MCF 10A (cell line): ENCODE measurements around the gene NOL4L. TPM values are rescaled to one million over a fixed set of nuclear protein-coding genes. Genes with fewer than 3 reads are reported as not detected.

Source experiments
- BruUV-seq: library from RNA; stranded (reverse); fragments of 400-500 nt; replicated peaks from 2 replicates; lab custom pipeline; 2021; lab: Mats Ljungman, UMichigan
- CTCF ChIA-PET: fragments of 300-600 bp; sonication (Branson Sonifier 250); formaldehyde crosslinking; extraction: SDS; loops from one replicate; lab custom pipeline; 2021; ENCODE audit warnings: antibody characterized with exemption, inconsistent platforms; lab: Yijun Ruan, JAX
- POLR2A ChIA-PET: fragments of 300-600, 350-650 bp; sonication (Branson Sonifier 250); formaldehyde crosslinking; extraction: SDS; loops from one replicate; lab custom pipeline; 2020; ENCODE audit warnings: antibody characterized with exemption, inconsistent platforms; lab: Yijun Ruan, JAX
- DNase-seq: peaks from one replicate; pipeline ENCODE4 v3.0.0-alpha.2; 2018; ENCODE audit not compliant: unreplicated experiment
- H3K27ac Mint-ChIP-seq: one replicate; pipeline ENCODE4 v1.8.0; 2022; ENCODE audit warnings: mild to moderate bottlenecking, low read depth, mixed read lengths; ENCODE audit not compliant: unreplicated experiment
- H3K27me3 Mint-ChIP-seq: one replicate; pipeline ENCODE4 v1.8.0; 2022; ENCODE audit warnings: mixed read lengths; ENCODE audit not compliant: insufficient read depth, unreplicated experiment
- H3K36me3 Mint-ChIP-seq: one replicate; pipeline ENCODE4 v1.8.0; 2022; ENCODE audit warnings: mild to moderate bottlenecking, moderate library complexity, mixed read lengths; ENCODE audit not compliant: insufficient read depth, unreplicated experiment
- H3K4me1 Mint-ChIP-seq: one replicate; pipeline ENCODE4 v1.8.0; 2022; ENCODE audit warnings: mixed read lengths; ENCODE audit not compliant: insufficient read depth, unreplicated experiment
- H3K4me3 Mint-ChIP-seq: one replicate; pipeline ENCODE4 v1.8.0; 2022; ENCODE audit warnings: mild to moderate bottlenecking, moderate library complexity, mixed read lengths; ENCODE audit not compliant: unreplicated experiment
- H3K9me3 Mint-ChIP-seq: one replicate; pipeline ENCODE4 v1.8.0; 2022; ENCODE audit warnings: mixed read lengths; ENCODE audit not compliant: unreplicated experiment
- intact Hi-C: fragments of 100-400 bp; cut with micrococcal nuclease; formaldehyde crosslinking; loops from 2 replicates; pipeline ENCODE4 v1.14.1; 2022
- total RNA-seq: library from RNA; stranded (reverse); gene quantifications from 2 replicates; pipeline ENCODE4 v1.2.3, GENCODE V29; 2022
- TF ChIP-seq, protein P1 (sequence below): fragments of 200-600 bp; IDR thresholded peaks from one replicate; pipeline ENCODE4 v1.8.0; 2022; ENCODE audit warnings: antibody characterized with exemption, mild to moderate bottlenecking; ENCODE audit not compliant: unreplicated experiment

NOL4L gene
- total RNA-seq, 1 experiment from 2014 or later: 3.3 TPM

DNA sequence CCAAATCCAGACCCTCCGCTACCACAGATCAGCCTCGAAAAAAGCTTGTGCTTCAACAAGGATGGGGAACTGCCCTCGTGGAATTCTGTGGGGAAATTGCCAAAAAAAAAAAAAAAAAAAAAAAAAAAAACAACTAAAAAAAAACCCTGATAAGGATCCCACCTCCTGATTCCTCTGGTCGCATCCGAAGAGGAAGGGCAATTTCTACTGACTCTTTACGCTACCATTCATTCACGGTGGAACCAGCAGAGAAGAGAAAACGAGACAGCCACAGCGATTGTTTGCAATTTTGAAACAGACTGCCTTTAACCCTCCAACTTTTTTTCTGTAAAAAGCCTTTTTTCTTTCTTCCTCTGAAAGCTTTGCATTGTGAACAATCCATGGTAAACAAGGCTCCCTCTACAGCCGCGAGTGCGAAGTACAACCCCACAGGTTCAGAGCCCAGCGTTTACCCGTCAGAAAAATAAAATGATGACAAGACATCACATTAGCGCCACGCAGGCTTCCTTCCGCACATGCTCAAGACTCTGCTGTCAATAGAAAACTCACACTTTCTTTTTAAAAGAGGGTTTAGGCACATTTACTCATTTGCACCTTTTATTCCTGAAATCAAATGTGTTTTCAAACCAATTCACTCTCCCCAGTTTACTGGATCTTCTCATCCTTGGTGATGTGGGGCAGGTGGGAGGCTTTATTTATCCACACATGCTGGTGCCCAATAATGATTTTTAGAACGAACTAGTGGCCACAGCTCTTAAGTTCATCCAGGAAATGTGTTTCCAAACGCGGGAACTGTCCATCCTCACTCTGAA lies 100.0 kb downstream of the NOL4L start:
- Mint-ChIP-seq H3K4me3 (peak overlapping the region; percentile 75), H3K9me3 (no peaks in the 10 kb centered on the region), H3K36me3 (no peaks in the 10 kb centered on the region), H3K27me3 (peaks cover 37% of the 10 kb centered on the region), H3K27ac (no peak overlapping the region), H3K4me1 (peaks cover 8% of the 10 kb centered on the region)
- ChIA-PET POLR2A (interaction anchor here (0.6 to 1.7 kb wide), 7 partner anchors 13 to 283 kb away, joined by 3 to 7 read pairs (median 3); no protein-coding TSS in a partner anchor), CTCF (interaction anchor here (0.5 to 2.1 kb wide), 20 partner anchors 9 to 314 kb away, joined by 3 to 10 read pairs (median 3); no protein-coding TSS in a partner anchor)
- peak; percentile 79 for DNase-seq
- TF ChIP-seq, protein P1, sequence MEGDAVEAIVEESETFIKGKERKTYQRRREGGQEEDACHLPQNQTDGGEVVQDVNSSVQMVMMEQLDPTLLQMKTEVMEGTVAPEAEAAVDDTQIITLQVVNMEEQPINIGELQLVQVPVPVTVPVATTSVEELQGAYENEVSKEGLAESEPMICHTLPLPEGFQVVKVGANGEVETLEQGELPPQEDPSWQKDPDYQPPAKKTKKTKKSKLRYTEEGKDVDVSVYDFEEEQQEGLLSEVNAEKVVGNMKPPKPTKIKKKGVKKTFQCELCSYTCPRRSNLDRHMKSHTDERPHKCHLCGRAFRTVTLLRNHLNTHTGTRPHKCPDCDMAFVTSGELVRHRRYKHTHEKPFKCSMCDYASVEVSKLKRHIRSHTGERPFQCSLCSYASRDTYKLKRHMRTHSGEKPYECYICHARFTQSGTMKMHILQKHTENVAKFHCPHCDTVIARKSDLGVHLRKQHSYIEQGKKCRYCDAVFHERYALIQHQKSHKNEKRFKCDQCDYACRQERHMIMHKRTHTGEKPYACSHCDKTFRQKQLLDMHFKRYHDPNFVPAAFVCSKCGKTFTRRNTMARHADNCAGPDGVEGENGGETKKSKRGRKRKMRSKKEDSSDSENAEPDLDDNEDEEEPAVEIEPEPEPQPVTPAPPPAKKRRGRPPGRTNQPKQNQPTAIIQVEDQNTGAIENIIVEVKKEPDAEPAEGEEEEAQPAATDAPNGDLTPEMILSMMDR: peak; percentile 87
- no TSS peak for BruUV-seq
- intact Hi-C loops: loop anchor here (2.0 to 5.0 kb wide), 2 partner anchors 148 to 278 kb away; partner anchors contain the start of genes PLAGL2 and POFUT1

DNA sequence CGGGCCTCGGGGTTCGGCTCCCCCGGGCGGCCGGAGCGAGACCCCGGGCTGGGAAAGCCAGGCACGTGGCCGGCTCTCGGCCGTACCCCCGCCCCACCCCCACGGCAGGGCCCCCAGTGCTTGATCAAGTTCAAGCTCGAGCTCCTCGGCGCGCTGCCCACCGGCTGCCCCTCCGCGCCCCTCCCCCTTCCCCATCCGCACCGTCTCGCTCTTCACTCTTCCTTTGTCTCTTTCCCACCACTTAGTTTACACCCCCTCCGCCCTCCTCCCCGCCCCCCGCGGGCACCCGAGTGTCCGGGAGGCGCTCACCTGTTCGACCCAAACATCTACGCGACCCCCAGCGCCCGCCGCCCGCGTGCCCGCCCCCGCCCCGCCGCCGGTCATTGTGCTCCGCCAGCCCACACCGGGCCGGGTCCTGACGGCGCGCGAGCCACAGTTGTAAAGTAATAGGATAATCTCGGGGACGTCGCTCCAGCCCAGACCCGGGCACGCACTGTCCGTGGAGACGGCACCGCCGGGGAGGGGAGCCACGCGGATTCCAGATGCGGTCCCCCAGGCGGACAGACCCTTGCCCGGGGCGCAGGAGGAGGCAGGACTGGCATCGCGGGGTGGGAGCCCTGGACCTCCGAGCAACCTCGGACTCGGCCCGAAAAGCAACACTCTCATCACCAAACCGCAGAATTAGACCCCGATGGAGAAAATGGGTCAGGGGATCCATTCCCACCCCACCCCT lies 100.7 kb downstream of the NOL4L start:
- TF ChIP-seq, protein P1: no peak
- no TSS peak for BruUV-seq
- ChIA-PET CTCF (interaction anchor here (0.5 to 2.1 kb wide), 10 partner anchors 8 to 315 kb away, joined by 3 to 10 read pairs (median 3); no protein-coding TSS in a partner anchor), POLR2A (interaction anchor here (0.6 to 1.7 kb wide), 8 partner anchors 12 to 316 kb away, joined by 3 to 7 read pairs (median 3); no protein-coding TSS in a partner anchor)
- Mint-ChIP-seq H3K27me3 (peaks cover 37% of the 10 kb centered on the region), H3K4me1 (peaks cover 8% of the 10 kb centered on the region), H3K36me3 (no peaks in the 10 kb centered on the region), H3K9me3 (no peaks in the 10 kb centered on the region), H3K4me3 (peak overlapping the region; percentile 75), H3K27ac (no peak overlapping the region)
- peak; percentile 8 for DNase-seq
- intact Hi-C loops: loop anchor here (2.0 kb wide), 1 partner anchor 278 kb away; the partner anchor contains the start of genes PLAGL2 and POFUT1

DNA sequence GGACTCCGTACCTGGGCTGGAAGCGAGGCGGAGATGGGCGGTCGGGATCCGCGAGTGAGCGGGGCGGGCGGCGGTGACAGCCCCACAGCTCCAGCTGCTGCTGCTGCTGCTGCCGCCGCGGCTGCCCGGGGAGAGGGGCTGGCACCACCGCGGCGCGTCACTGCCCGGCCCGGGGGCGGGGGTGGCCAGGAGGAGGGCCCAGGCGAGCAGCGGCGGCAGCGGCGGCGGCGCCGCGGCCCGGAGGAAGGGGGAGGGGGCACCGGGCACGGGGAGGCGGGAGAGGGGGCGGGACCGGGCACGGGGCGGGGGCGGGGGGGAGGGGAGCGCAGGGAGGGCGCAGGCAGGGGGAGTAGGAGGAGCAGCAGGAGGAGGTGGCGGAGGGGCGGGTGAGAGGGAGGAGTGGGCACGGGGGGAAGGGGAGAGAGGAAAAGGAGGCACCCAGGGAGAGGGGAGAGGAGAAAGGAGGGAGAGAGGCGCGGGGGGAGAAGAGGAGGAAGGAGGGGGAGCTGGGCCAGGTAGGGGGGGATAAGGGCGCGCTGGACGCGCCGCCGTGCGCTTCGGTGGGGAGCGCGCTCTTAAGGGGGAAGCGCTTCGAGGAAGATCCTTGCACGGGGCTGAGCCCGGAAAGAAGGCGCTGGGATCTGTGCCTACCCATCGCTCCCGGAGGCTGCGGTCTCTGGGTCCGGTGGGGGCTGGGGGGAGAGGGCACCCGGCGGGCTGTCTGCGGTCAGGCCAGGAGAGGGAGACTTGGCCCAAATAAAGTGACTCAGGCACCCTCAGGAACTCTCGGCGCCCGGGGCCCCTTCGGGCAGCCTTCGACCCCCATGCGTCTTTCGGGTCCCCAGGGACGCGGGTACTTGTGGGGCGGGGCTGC lies 101.5 kb downstream of the NOL4L start:
- DNase-seq: peak; percentile 63
- H3K27me3 Mint-ChIP-seq: peaks cover 30% of the 10 kb centered on the region
- CTCF ChIA-PET: no interaction called here
- H3K4me1 Mint-ChIP-seq: peaks cover 8% of the 10 kb centered on the region
- intact Hi-C loops: loop anchor here (2.0 kb wide), 1 partner anchor 277 kb away; the partner anchor contains the start of genes PLAGL2 and POFUT1
- BruUV-seq: no TSS peak
- H3K27ac Mint-ChIP-seq: no peak overlapping the region
- H3K36me3 Mint-ChIP-seq: no peaks in the 10 kb centered on the region
- TF ChIP-seq, protein P1: no peak
- no peaks in the 10 kb centered on the region for H3K9me3 Mint-ChIP-seq
- POLR2A ChIA-PET: interaction anchor here (0.6 to 1.7 kb wide), 6 partner anchors 20 to 315 kb away, joined by 3 to 7 read pairs (median 4); no protein-coding TSS in a partner anchor
- peak overlapping the region; percentile 75 for H3K4me3 Mint-ChIP-seq
